Endodermal cell (in vitro differentiated cells): ENCODE results near the gene SRBD1. TPM values are rescaled to one million over a fixed set of nuclear protein-coding genes. Genes with fewer than 3 reads are reported as not detected.

Source experiments
- DNase-seq: peaks from one replicate; pipeline ENCODE4 v3.0.0-alpha.2; 2017
- H3K27ac ChIP-seq: 2 replicates; pipeline ENCODE4 v1.5.1; 2013; ENCODE audit warnings: mild to moderate bottlenecking, low read depth, low read length, moderate library complexity
- H3K27me3 ChIP-seq: 2 replicates; pipeline ENCODE4 v1.6.1; 2013; ENCODE audit warnings: mild to moderate bottlenecking, low read length, moderate library complexity; ENCODE audit not compliant: insufficient read depth, control insufficient read depth, poor library complexity, severe bottlenecking
- H3K36me3 ChIP-seq: 2 replicates; pipeline ENCODE4 v1.7.0; 2013; ENCODE audit warnings: mild to moderate bottlenecking, low read length, moderate library complexity; ENCODE audit not compliant: control insufficient read depth, insufficient read depth
- H3K4me1 ChIP-seq: one replicate; pipeline ENCODE4 v1.7.0; 2013; ENCODE audit warnings: low read length; ENCODE audit not compliant: control insufficient read depth, insufficient read depth
- H3K4me3 ChIP-seq: 2 replicates; pipeline ENCODE4 v1.5.1; 2013; ENCODE audit warnings: mild to moderate bottlenecking, low read length, moderate library complexity
- H3K9ac ChIP-seq: 2 replicates; pipeline ENCODE4 v1.6.1; 2013; ENCODE audit warnings: mild to moderate bottlenecking, low read length, moderate library complexity; ENCODE audit not compliant: poor library complexity, severe bottlenecking; ENCODE audit errors: extremely low read depth
- H3K9me3 ChIP-seq: 2 replicates; pipeline ENCODE4 v1.6.1; 2013; ENCODE audit warnings: mild to moderate bottlenecking, low read length, moderate library complexity; ENCODE audit not compliant: control insufficient read depth
- H3K27ac Mint-ChIP-seq: 2 replicates; pipeline ENCODE4 v1.8.0; 2020; ENCODE audit warnings: mixed read lengths
- H3K27me3 Mint-ChIP-seq: 2 replicates; pipeline ENCODE4 v1.8.0; 2021; ENCODE audit warnings: mild to moderate bottlenecking, mixed read lengths; ENCODE audit not compliant: insufficient read depth
- H3K36me3 Mint-ChIP-seq: 2 replicates; pipeline ENCODE4 v1.8.0; 2020; ENCODE audit warnings: low read depth, mixed read lengths
- H3K4me1 Mint-ChIP-seq: 2 replicates; pipeline ENCODE4 v1.8.0; 2020; ENCODE audit warnings: mixed read lengths
- H3K4me3 Mint-ChIP-seq: 2 replicates; pipeline ENCODE4 v1.8.0; 2020; ENCODE audit warnings: mild to moderate bottlenecking, moderate library complexity, mixed read lengths
- H3K9me3 Mint-ChIP-seq: 2 replicates; pipeline ENCODE4 v1.8.0; 2020; ENCODE audit warnings: mild to moderate bottlenecking, mixed read lengths
- WGBS, 2 experiments: methylation state at CpG; one replicate each; pipeline versions ENCODE4 v1.1.5 to v1.1.7; 2013; ENCODE audit warnings: missing lambda C conversion rate in 2 of 2, mixed read lengths in 1 of 2; ENCODE audit not compliant: insufficient coverage in 1 of 2, insufficient read length in 1 of 2; 5-methylcytosine and 5-hydroxymethylcytosine counted together
- total RNA-seq, 2 donors: library from RNA; stranded (reverse); fragmentation: NEBNext Ultra II Directional in 1 of 2; extraction: Animal tissue kit (Norgen Biotek cat#: 25700) in 1 of 2; gene quantifications; 2 replicates in 1 of 2; 3 replicates in 1 of 2; pipeline ENCODE4 v1.2.1, GENCODE V29; 2021
- TF ChIP-seq, protein P1 (sequence below): fragments of 200-600 bp; sonication (generic); conservative IDR thresholded peaks from 2 replicates; pipeline ENCODE4 v1.5.0; 2021; ENCODE audit warnings: antibody characterized with exemption, mild to moderate bottlenecking

The SRBD1 gene
- total RNA-seq, 2 donors from 2014 or later = 17.7 to 19.6 TPM

DNA sequence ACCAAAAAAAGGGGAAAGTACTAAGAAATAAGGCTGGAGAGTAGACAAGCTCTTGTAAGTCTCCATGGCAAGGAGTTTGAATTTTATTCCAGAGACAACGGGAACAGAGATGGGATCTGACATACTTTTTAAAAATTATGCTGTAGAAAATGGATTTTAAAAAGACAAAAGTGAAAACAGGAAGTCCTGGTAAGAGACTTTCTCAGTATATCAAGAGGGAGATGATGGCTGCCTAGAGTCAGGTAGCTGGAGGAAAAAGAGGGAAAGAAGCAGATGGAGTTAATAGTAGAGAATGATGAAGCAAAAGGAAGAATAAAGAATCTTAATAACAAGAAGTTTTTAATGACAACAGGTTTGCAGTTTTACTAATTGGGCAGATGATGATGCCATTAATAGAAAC lies 168.1 kb downstream of the SRBD1 start:
- Mint-ChIP-seq H3K27ac (no peak overlapping the region), H3K36me3 (no peaks in the 10 kb centered on the region), H3K9me3 (no peaks in the 10 kb centered on the region), H3K27me3 (no peaks in the 10 kb centered on the region), H3K4me3 (no peak overlapping the region), H3K4me1 (peaks cover 5% of the 10 kb centered on the region)
- Histone ChIP-seq H3K36me3 (peaks cover 2% of the 10 kb centered on the region), H3K9ac (no peak overlapping the region), H3K27me3 (no peaks in the 10 kb centered on the region), H3K4me3 (no peak overlapping the region), H3K27ac (no peak overlapping the region), H3K4me1 (no peaks in the 10 kb centered on the region), H3K9me3 (peaks cover under 1% of the 10 kb centered on the region)
- TF ChIP-seq, protein P1, sequence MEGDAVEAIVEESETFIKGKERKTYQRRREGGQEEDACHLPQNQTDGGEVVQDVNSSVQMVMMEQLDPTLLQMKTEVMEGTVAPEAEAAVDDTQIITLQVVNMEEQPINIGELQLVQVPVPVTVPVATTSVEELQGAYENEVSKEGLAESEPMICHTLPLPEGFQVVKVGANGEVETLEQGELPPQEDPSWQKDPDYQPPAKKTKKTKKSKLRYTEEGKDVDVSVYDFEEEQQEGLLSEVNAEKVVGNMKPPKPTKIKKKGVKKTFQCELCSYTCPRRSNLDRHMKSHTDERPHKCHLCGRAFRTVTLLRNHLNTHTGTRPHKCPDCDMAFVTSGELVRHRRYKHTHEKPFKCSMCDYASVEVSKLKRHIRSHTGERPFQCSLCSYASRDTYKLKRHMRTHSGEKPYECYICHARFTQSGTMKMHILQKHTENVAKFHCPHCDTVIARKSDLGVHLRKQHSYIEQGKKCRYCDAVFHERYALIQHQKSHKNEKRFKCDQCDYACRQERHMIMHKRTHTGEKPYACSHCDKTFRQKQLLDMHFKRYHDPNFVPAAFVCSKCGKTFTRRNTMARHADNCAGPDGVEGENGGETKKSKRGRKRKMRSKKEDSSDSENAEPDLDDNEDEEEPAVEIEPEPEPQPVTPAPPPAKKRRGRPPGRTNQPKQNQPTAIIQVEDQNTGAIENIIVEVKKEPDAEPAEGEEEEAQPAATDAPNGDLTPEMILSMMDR = no peak
- WGBS, 2 experiments = 90 to 93% methylated on average over 1 of the region's 1 CpG
- DNase-seq = no peak

- 85% methylated on average over 2 to 3 of the region's 3 CpGs for WGBS, 2 experiments
- Mint-ChIP-seq H3K27me3 (no peaks in the 10 kb centered on the region), H3K27ac (no peak overlapping the region), H3K4me1 (peaks cover 5% of the 10 kb centered on the region), H3K9me3 (peaks cover 6% of the 10 kb centered on the region), H3K36me3 (peaks cover 6% of the 10 kb centered on the region), H3K4me3 (no peak overlapping the region)
- Histone ChIP-seq H3K9me3 (peaks cover 10% of the 10 kb centered on the region), H3K4me1 (no peaks in the 10 kb centered on the region), H3K27ac (no peak overlapping the region), H3K36me3 (peaks cover 4% of the 10 kb centered on the region), H3K27me3 (no peaks in the 10 kb centered on the region), H3K4me3 (no peak overlapping the region), H3K9ac (no peak overlapping the region)
- no peak for DNase-seq
- TF ChIP-seq, protein P1 = no peak
These were observed 169.0 kb downstream of the SRBD1 start for GRCh38 chr2:45442026-45442425.

DNA sequence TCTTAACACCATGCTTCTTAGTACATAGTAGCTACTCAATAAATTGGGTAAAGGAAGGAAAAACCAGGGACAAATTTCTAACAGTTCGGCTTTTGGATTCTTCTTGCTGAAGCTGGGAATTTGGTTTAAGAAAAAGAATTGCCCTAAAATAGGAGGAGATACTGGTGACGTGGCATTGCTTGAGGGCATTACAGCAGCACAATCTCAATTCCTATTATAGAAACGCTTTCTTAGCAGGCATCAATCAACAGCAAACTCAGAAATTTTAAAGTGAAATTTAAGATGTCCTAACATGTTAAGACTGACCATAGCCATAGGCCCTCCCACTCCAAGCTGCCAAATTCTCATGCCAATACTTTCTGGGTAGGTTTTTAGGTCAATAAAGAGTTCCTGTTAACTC lies 169.5 kb downstream of the SRBD1 start:
- H3K9me3 ChIP-seq = peaks cover 15% of the 10 kb centered on the region
- H3K36me3 Mint-ChIP-seq = peaks cover 8% of the 10 kb centered on the region

More for the DNA sequence above, 169.5 kb downstream of the SRBD1 start:
- no peaks in the 10 kb centered on the region for H3K27me3 Mint-ChIP-seq
- H3K4me3 Mint-ChIP-seq = no peak overlapping the region
- Histone ChIP-seq H3K27me3 (no peaks in the 10 kb centered on the region), H3K4me3 (no peak overlapping the region), H3K4me1 (no peaks in the 10 kb centered on the region), H3K9ac (no peak overlapping the region), H3K36me3 (peaks cover 6% of the 10 kb centered on the region), H3K27ac (no peak overlapping the region)
- peaks cover 6% of the 10 kb centered on the region for H3K9me3 Mint-ChIP-seq
- H3K4me1 Mint-ChIP-seq = peaks cover 5% of the 10 kb centered on the region
- no peak overlapping the region for H3K27ac Mint-ChIP-seq
- DNase-seq = no peak
- WGBS, 2 experiments = 85% methylated on average over 3 of the region's 3 CpGs; no CpG with 5 or more reads in 1 of the 2 experiments
- TF ChIP-seq, protein P1 = no peak
